K562 (cell line): ENCODE results near the gene CSNK1D. TPM values are rescaled to one million over a fixed set of nuclear protein-coding genes. Genes with fewer than 3 reads are reported as not detected.

Source experiments
- HDGF ChIP-seq: fragments of 450-650 bp; IDR thresholded peaks from 2 replicates; pipeline ENCODE4 v1.6.1; 2016
- HMG20B ChIP-seq: fragments of 250-450 bp; sonication (Bioruptor Pico); IDR thresholded peaks from 2 replicates; pipeline ENCODE4 v1.5.0; 2021; ENCODE audit warnings: mild to moderate bottlenecking
- MCM2 ChIP-seq: fragments of 450-650 bp; IDR thresholded peaks from 2 replicates; pipeline ENCODE4 v1.6.1; 2017; ENCODE audit warnings: low read depth, mild to moderate bottlenecking
- MECOM ChIP-seq: fragments of 250-450 bp; sonication (Bioruptor Pico); IDR thresholded peaks from 2 replicates; pipeline ENCODE4 v1.8.0; 2022; ENCODE audit warnings: inconsistent platforms
- MYBL2 ChIP-seq, 2 experiments: fragments of 450-650 bp in 1 of 2; sonication (generic) in 1 of 2; formaldehyde crosslinking in 1 of 2; IDR thresholded peaks; 2 replicates each; pipeline versions ENCODE4 v1.6.1 to v1.8.1; 2017 to 2022; ENCODE audit warnings: borderline replicate concordance in 1 of 2, inconsistent platforms in 1 of 2, low read depth in 1 of 2, mild to moderate bottlenecking in 1 of 2, missing genetic modification reagents in 1 of 2, moderate library complexity in 1 of 2
- NFE2 ChIP-seq: IDR thresholded peaks from 2 replicates; pipeline ENCODE4 v1.6.1; 2014; ENCODE audit warnings: antibody characterized with exemption, low read depth
- PTTG1 ChIP-seq: fragments of 450-650 bp; IDR thresholded peaks from 2 replicates; pipeline ENCODE4 v1.6.1; 2016; ENCODE audit warnings: low read depth, mild to moderate bottlenecking, missing genetic modification characterization, missing compliant biosample characterization
- SP2 ChIP-seq: IDR thresholded peaks from 2 replicates; pipeline ENCODE4 v1.6.1; 2011; ENCODE audit warnings: mild to moderate bottlenecking, low read depth, low read length, moderate library complexity; ENCODE audit not compliant: poor library complexity, severe bottlenecking; ENCODE audit errors: extremely low read depth
- SREBF1 ChIP-seq: fragments of 150-350 bp; IDR thresholded peaks from 2 replicates; pipeline ENCODE4 v1.6.1; 2014; ENCODE audit warnings: antibody characterized with exemption, low read depth, low read length, borderline replicate concordance
- TAF15 ChIP-seq: fragments of 200-400 bp; formaldehyde crosslinking; IDR thresholded peaks from 2 replicates; pipeline ENCODE4 v1.6.1; 2017; ENCODE audit warnings: mild to moderate bottlenecking, low read depth, low read length, moderate library complexity
- XRCC4 ChIP-seq: IDR thresholded peaks from one replicate; pipeline ENCODE4 v1.6.1; 2011; ENCODE audit not compliant: insufficient read depth, insufficient read length; ENCODE audit errors: extremely low read depth
- ZBTB8A ChIP-seq: fragments of 450-650 bp; IDR thresholded peaks from 2 replicates; pipeline ENCODE4 v1.6.1; 2018; ENCODE audit warnings: mild to moderate bottlenecking, moderate library complexity; ENCODE audit not compliant: partially characterized antibody
- ZNF253 ChIP-seq: fragments of 250-450 bp; sonication (Bioruptor Pico); conservative IDR thresholded peaks from 2 replicates; pipeline ENCODE4 v1.6.1; 2021; ENCODE audit warnings: mild to moderate bottlenecking
- ZNF644 ChIP-seq: fragments of 200-800 bp; sonication (Bioruptor generic); IDR thresholded peaks from 2 replicates; pipeline ENCODE4 v1.6.1; 2016; ENCODE audit warnings: low read depth, missing genetic modification characterization, missing compliant biosample characterization
- ZNF75A ChIP-seq: fragments of 450-650 bp; formaldehyde crosslinking; IDR thresholded peaks from 2 replicates; pipeline ENCODE4 v1.4.0; 2020; ENCODE audit warnings: mild to moderate bottlenecking
- ZNF766 ChIP-seq: fragments of 200-800 bp; sonication (Bioruptor generic); conservative IDR thresholded peaks from 2 replicates; pipeline ENCODE4 v1.6.1; 2016; ENCODE audit warnings: missing genetic modification characterization, missing compliant biosample characterization
- polyA plus RNA-seq, 8 experiments: library from polyadenylated mRNA; depleted of rRNA in 4 of 8; stranded (reverse) in 5 of 8; unstranded in 3 of 8; fragments of >200 nt; fragmentation: Nextera tagmentation in 2 of 8; fragmentation: Illumina TruSeq in 1 of 8; extraction: Ambion mirVana in 2 of 8; extraction: Trizol in 1 of 8; gene quantifications; 2 replicates each; pipeline versions ENCODE4 v1.2.1 to v1.2.3, GENCODE V29; 2011 to 2014; ENCODE audit warnings: inconsistent platforms in 1 of 8, missing spikeins in 1 of 8
- total RNA-seq, 7 experiments: library from RNA; depleted of rRNA in 6 of 7; stranded (reverse); fragments of >200 nt in 6 of 7; fragmentation: Illumina TruSeq in 2 of 7; extraction: Trizol in 2 of 7; gene quantifications; 2 replicates each; pipeline versions ENCODE4 v1.2.1 to v1.2.3, GENCODE V29; 2011 to 2021; ENCODE audit warnings: low replicate concordance in 1 of 7
- TF ChIP-seq, protein P1 (sequence below): fragments of 450-650 bp; IDR thresholded peaks from 2 replicates; pipeline ENCODE4 v1.6.1; 2018; ENCODE audit not compliant: partially characterized antibody
- TF ChIP-seq, protein P2 (sequence below): fragments of 450-650 bp; IDR thresholded peaks from one replicate; pipeline ENCODE4 v1.6.1; 2018; ENCODE audit warnings: mild to moderate bottlenecking, moderate library complexity; ENCODE audit not compliant: partially characterized antibody
- TF ChIP-seq, protein P3 (sequence below): fragments of 200-400 bp; formaldehyde crosslinking; IDR thresholded peaks from 2 replicates; pipeline ENCODE4 v1.6.1; 2017; ENCODE audit warnings: mild to moderate bottlenecking, low read depth, low read length, moderate library complexity
- TF ChIP-seq, protein P4 (sequence below): sonication (generic); formaldehyde crosslinking; IDR thresholded peaks from 2 replicates; pipeline ENCODE4 v1.9.0; 2022; ENCODE audit warnings: mild to moderate bottlenecking, missing genetic modification reagents

The CSNK1D gene
- total and polyA plus RNA-seq, 9 of the 15 experiments (the other 6 are each of a cell fraction or from before 2014, with no cell fraction given) = 6.5 to 133 (median 41.3) TPM

DNA sequence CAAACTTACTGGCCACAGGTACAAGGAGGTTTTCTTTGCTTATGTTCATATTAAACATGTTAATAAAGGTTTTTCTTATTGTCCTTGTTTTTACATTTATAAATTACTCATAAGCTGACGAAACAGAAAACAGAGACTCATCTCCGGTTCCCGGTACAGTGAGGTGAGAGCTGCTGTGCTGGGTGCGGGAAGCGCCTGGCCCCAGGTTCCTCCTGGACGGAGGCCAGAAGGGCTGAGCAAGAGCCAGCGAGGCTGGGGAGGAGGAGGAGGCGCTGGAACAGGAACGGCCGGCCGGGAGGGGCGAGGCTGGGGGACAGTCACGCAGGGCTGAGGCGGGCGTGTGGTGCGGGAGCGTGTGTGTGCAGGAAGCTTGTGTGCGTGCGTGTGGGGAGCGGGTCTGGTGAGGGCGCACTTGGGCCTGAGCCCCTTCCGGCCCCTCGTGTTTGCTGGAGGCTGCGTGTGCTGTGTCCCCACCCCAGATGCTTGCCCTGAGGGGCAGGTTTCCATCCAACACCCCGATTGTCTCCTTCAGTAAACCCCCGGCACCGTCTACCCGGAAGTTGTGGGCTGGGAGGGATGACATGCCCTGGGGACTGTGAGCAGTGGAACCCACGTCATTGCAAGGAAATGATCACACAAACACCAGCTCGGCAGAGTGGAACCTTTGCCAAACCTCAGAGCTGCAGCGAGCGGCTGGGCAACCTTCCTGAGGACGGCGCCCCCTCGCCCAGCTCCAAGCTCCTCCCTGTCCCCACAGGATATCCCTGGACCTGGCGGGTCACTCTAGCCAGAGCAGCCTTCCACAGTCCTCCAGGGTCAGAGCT, 24.4 kb upstream of the CSNK1D start (continued):
- TF ChIP-seq, protein P1, sequence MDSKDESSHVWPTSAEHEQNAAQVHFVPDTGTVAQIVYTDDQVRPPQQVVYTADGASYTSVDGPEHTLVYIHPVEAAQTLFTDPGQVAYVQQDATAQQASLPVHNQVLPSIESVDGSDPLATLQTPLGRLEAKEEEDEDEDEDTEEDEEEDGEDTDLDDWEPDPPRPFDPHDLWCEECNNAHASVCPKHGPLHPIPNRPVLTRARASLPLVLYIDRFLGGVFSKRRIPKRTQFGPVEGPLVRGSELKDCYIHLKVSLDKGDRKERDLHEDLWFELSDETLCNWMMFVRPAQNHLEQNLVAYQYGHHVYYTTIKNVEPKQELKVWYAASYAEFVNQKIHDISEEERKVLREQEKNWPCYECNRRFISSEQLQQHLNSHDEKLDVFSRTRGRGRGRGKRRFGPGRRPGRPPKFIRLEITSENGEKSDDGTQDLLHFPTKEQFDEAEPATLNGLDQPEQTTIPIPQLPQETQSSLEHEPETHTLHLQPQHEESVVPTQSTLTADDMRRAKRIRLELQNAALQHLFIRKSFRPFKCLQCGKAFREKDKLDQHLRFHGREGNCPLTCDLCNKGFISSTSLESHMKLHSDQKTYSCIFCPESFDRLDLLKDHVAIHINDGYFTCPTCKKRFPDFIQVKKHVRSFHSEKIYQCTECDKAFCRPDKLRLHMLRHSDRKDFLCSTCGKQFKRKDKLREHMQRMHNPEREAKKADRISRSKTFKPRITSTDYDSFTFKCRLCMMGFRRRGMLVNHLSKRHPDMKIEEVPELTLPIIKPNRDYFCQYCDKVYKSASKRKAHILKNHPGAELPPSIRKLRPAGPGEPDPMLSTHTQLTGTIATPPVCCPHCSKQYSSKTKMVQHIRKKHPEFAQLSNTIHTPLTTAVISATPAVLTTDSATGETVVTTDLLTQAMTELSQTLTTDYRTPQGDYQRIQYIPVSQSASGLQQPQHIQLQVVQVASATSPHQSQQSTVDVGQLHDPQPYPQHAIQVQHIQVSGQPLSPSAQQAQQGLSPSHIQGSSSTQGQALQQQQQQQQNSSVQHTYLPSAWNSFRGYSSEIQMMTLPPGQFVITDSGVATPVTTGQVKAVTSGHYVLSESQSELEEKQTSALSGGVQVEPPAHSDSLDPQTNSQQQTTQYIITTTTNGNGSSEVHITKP = peak; percentile 75
- no peak for TF ChIP-seq TAF15
- TF ChIP-seq NFE2 = no peak
- TF ChIP-seq ZNF75A (CRISPR knock-in tag) = no peak
- TF ChIP-seq MCM2 = no peak
- no peak for TF ChIP-seq MYBL2 (IDR thresholded peaks at IDR 0.05; ENCODE audit: low read depth)
- no peak for TF ChIP-seq MYBL2 (CRISPR knock-in tag; IDR thresholded peaks at IDR 0.05; ENCODE audit: borderline replicate concordance)
- TF ChIP-seq ZNF644 (tag) = 0 out of 2 replicates have a peak, but pooled peaks have one; percentile 29
- TF ChIP-seq ZBTB8A = no peak
- TF ChIP-seq SREBF1 = no peak
- no peak for TF ChIP-seq HMG20B (CRISPR knock-in tag)
- TF ChIP-seq ZNF253 = no peak
- TF ChIP-seq, protein P2, sequence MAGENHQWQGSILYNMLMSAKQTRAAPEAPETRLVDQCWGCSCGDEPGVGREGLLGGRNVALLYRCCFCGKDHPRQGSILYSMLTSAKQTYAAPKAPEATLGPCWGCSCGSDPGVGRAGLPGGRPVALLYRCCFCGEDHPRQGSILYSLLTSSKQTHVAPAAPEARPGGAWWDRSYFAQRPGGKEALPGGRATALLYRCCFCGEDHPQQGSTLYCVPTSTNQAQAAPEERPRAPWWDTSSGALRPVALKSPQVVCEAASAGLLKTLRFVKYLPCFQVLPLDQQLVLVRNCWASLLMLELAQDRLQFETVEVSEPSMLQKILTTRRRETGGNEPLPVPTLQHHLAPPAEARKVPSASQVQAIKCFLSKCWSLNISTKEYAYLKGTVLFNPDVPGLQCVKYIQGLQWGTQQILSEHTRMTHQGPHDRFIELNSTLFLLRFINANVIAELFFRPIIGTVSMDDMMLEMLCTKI = no peak
- TF ChIP-seq XRCC4 = no peak
- TF ChIP-seq MECOM (CRISPR knock-in tag) = no peak
- TF ChIP-seq, protein P3, sequence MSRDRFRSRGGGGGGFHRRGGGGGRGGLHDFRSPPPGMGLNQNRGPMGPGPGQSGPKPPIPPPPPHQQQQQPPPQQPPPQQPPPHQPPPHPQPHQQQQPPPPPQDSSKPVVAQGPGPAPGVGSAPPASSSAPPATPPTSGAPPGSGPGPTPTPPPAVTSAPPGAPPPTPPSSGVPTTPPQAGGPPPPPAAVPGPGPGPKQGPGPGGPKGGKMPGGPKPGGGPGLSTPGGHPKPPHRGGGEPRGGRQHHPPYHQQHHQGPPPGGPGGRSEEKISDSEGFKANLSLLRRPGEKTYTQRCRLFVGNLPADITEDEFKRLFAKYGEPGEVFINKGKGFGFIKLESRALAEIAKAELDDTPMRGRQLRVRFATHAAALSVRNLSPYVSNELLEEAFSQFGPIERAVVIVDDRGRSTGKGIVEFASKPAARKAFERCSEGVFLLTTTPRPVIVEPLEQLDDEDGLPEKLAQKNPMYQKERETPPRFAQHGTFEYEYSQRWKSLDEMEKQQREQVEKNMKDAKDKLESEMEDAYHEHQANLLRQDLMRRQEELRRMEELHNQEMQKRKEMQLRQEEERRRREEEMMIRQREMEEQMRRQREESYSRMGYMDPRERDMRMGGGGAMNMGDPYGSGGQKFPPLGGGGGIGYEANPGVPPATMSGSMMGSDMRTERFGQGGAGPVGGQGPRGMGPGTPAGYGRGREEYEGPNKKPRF = no peak
- no peak for TF ChIP-seq SP2
- no peak; the same call in 1 of the 2 replicates for TF ChIP-seq HDGF
- TF ChIP-seq, protein P4, sequence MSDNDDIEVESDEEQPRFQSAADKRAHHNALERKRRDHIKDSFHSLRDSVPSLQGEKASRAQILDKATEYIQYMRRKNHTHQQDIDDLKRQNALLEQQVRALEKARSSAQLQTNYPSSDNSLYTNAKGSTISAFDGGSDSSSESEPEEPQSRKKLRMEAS (CRISPR knock-in tag) = peak; percentile 88
- no peak for TF ChIP-seq PTTG1 (tag)
- TF ChIP-seq ZNF766 (CRISPR knock-in tag) = peak; percentile 75; the same call in 1 of the 2 replicates
